HepG2 (cell line): ENCODE results near the gene SFRP4. TPM values are rescaled to one million over a fixed set of nuclear protein-coding genes. Genes with fewer than 3 reads are reported as not detected.

Experiments used
- BORCS8-MEF2B ChIP-seq: sonication (generic); formaldehyde crosslinking; IDR thresholded peaks from 2 replicates; pipeline ENCODE4 v1.8.0; 2022; ENCODE audit warnings: mild to moderate bottlenecking, missing genetic modification reagents
- BRCA1 ChIP-seq: sonication (generic); formaldehyde crosslinking; IDR thresholded peaks from 2 replicates; pipeline ENCODE4 v1.4.0; 2020; ENCODE audit warnings: missing genetic modification reagents
- DMAP1 ChIP-seq: IDR thresholded peaks from 2 replicates; pipeline ENCODE4 v1.6.1; 2016
- GATA4 ChIP-seq: sonication (generic); IDR thresholded peaks from 2 replicates; pipeline ENCODE4 v1.6.1; 2016; ENCODE audit warnings: antibody characterized with exemption, low read depth, borderline replicate concordance
- GMEB2 ChIP-seq: IDR thresholded peaks from 2 replicates; pipeline ENCODE4 v1.6.1; 2016; ENCODE audit warnings: missing biosample characterization, missing genetic modification reagents, low read depth
- MAFG ChIP-seq: sonication (generic); formaldehyde crosslinking; IDR thresholded peaks from 2 replicates; pipeline ENCODE4 v1.5.1; 2020; ENCODE audit warnings: mild to moderate bottlenecking, missing genetic modification reagents
- MED8 ChIP-seq: sonication (generic); formaldehyde crosslinking; IDR thresholded peaks from 2 replicates; pipeline ENCODE4 v1.8.1; 2023; ENCODE audit warnings: mild to moderate bottlenecking, missing genetic modification reagents; ENCODE audit not compliant: insufficient replicate concordance
- MXD4 ChIP-seq: IDR thresholded peaks from 2 replicates; pipeline ENCODE4 v1.6.1; 2016; ENCODE audit warnings: mild to moderate bottlenecking, missing biosample characterization, missing genetic modification reagents
- RAD51 ChIP-seq: fragments of 450-650 bp; IDR thresholded peaks from 2 replicates; pipeline ENCODE4 v1.6.1; 2016; ENCODE audit warnings: borderline replicate concordance
- SOX5 ChIP-seq: IDR thresholded peaks from 2 replicates; pipeline ENCODE4 v1.6.1; 2016; ENCODE audit warnings: borderline replicate concordance
- ZFP36L2 ChIP-seq: sonication (generic); formaldehyde crosslinking; IDR thresholded peaks from 2 replicates; pipeline ENCODE4 v1.4.0; 2020; ENCODE audit warnings: missing genetic modification reagents
- ZFYVE20 ChIP-seq: sonication (generic); formaldehyde crosslinking; IDR thresholded peaks from 2 replicates; pipeline ENCODE4 v1.8.0; 2023; ENCODE audit warnings: low read depth, mild to moderate bottlenecking, moderate library complexity, missing genetic modification reagents, borderline replicate concordance
- ZNF230 ChIP-seq: sonication (generic); formaldehyde crosslinking; IDR thresholded peaks from 2 replicates; pipeline ENCODE4 v1.4.0; 2020; ENCODE audit warnings: mild to moderate bottlenecking, missing genetic modification reagents
- ZNF276 ChIP-seq: sonication (generic); formaldehyde crosslinking; IDR thresholded peaks from 2 replicates; pipeline ENCODE4 v1.4.0; 2020; ENCODE audit warnings: mild to moderate bottlenecking, low read depth, missing genetic modification reagents
- ZNF430 ChIP-seq: sonication (generic); formaldehyde crosslinking; IDR thresholded peaks from 2 replicates; pipeline ENCODE4 v1.9.0; 2021; ENCODE audit warnings: mild to moderate bottlenecking, missing genetic modification reagents
- ZNF451 ChIP-seq: sonication (generic); formaldehyde crosslinking; IDR thresholded peaks from 2 replicates; pipeline ENCODE4 v1.5.0; 2020; ENCODE audit warnings: mild to moderate bottlenecking, missing genetic modification reagents
- ZSCAN22 ChIP-seq: sonication (generic); formaldehyde crosslinking; IDR thresholded peaks from 2 replicates; pipeline ENCODE4 v1.4.0; 2020; ENCODE audit warnings: mild to moderate bottlenecking, missing genetic modification reagents
- polyA plus RNA-seq, 8 experiments: library from polyadenylated mRNA; depleted of rRNA in 3 of 8; stranded (reverse) in 7 of 8; unstranded in 1 of 8; fragments of >200 nt; fragmentation: Illumina TruSeq in 4 of 8; extraction: Trizol in 4 of 8; gene quantifications; 2 replicates each; pipeline versions ENCODE4 v1.2.1 to v1.2.3, GENCODE V29; 2011 to 2016; ENCODE audit warnings: low read depth in 4 of 8, missing spikeins in 1 of 8, mixed read lengths in 1 of 8; ENCODE audit not compliant: insufficient read depth in 1 of 8
- total RNA-seq, 5 experiments: library from RNA; depleted of rRNA; stranded (reverse); fragments of >200 nt; fragmentation: Illumina TruSeq; extraction: Trizol; gene quantifications; 2 replicates each; pipeline ENCODE4 v1.2.3, GENCODE V29; 2016; ENCODE audit warnings: low read depth in 1 of 5
- TF ChIP-seq, protein P1 (sequence below), 2 experiments: sonication (generic) in 1 of 2; formaldehyde crosslinking in 1 of 2; IDR thresholded peaks; 2 replicates each; pipeline versions ENCODE4 v1.4.0 to v1.6.1; 2018 to 2020; ENCODE audit warnings: missing genetic modification reagents in 2 of 2, borderline replicate concordance in 1 of 2, low read depth in 1 of 2, mild to moderate bottlenecking in 1 of 2, missing biosample characterization in 1 of 2
- TF ChIP-seq, protein P2 (sequence below): sonication (generic); formaldehyde crosslinking; IDR thresholded peaks from 2 replicates; pipeline ENCODE4 v1.4.0; 2020; ENCODE audit warnings: mild to moderate bottlenecking, missing genetic modification reagents
- TF ChIP-seq, protein P3 (sequence below): IDR thresholded peaks from 2 replicates; pipeline ENCODE4 v1.6.1; 2016
- TF ChIP-seq, protein P4 (sequence below): sonication (generic); formaldehyde crosslinking; IDR thresholded peaks from 2 replicates; pipeline ENCODE4 v1.4.0; 2020; ENCODE audit warnings: missing genetic modification reagents

Gene SFRP4
- total and polyA plus RNA-seq, 2 of the 13 experiments (the other 11 are each of a cell fraction or from before 2014, with no cell fraction given), result 0.96 to 1.8 TPM

- TF ChIP-seq, protein P1, sequence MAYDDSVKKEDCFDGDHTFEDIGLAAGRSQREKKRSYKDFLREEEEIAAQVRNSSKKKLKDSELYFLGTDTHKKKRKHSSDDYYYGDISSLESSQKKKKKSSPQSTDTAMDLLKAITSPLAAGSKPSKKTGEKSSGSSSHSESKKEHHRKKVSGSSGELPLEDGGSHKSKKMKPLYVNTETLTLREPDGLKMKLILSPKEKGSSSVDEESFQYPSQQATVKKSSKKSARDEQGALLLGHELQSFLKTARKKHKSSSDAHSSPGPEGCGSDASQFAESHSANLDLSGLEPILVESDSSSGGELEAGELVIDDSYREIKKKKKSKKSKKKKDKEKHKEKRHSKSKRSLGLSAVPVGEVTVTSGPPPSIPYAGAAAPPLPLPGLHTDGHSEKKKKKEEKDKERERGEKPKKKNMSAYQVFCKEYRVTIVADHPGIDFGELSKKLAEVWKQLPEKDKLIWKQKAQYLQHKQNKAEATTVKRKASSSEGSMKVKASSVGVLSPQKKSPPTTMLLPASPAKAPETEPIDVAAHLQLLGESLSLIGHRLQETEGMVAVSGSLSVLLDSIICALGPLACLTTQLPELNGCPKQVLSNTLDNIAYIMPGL (CRISPR knock-in tag; IDR thresholded peaks at IDR 0.05; ENCODE audit: borderline replicate concordance in 1 of 2, low read depth in 1 of 2), result peak; percentile 68 to 94
- TF ChIP-seq, protein P2, sequence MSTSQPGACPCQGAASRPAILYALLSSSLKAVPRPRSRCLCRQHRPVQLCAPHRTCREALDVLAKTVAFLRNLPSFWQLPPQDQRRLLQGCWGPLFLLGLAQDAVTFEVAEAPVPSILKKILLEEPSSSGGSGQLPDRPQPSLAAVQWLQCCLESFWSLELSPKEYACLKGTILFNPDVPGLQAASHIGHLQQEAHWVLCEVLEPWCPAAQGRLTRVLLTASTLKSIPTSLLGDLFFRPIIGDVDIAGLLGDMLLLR (CRISPR knock-in tag), result peak; percentile 32; the same call in 1 of the 2 replicates
- TF ChIP-seq ZNF451, result peak; percentile 77; the same call in 1 of the 2 replicates
- peak; percentile 61; the same call in 1 of the 2 replicates for TF ChIP-seq ZNF230 (CRISPR knock-in tag)
- peak; percentile 98 for TF ChIP-seq SOX5 (CRISPR knock-in tag)
- TF ChIP-seq GMEB2, result 0 out of 2 replicates have a peak, but pooled peaks have one; percentile 46
- 0 out of 2 replicates have a peak, but pooled peaks have one; percentile 31 for TF ChIP-seq ZSCAN22 (CRISPR knock-in tag)
- TF ChIP-seq, protein P3, sequence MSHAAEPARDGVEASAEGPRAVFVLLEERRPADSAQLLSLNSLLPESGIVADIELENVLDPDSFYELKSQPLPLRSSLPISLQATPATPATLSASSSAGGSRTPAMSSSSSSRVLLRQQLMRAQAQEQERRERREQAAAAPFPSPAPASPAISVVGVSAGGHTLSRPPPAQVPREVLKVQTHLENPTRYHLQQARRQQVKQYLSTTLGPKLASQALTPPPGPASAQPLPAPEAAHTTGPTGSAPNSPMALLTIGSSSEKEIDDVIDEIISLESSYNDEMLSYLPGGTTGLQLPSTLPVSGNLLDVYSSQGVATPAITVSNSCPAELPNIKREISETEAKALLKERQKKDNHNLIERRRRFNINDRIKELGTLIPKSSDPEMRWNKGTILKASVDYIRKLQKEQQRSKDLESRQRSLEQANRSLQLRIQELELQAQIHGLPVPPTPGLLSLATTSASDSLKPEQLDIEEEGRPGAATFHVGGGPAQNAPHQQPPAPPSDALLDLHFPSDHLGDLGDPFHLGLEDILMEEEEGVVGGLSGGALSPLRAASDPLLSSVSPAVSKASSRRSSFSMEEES (CRISPR knock-in tag), result peak; percentile 89
- peak; percentile 60; the same call in 1 of the 2 replicates for TF ChIP-seq DMAP1
- TF ChIP-seq MED8 (CRISPR knock-in tag), result peak; percentile 40
- peak; percentile 37; the same call in 1 of the 2 replicates for TF ChIP-seq MXD4 (CRISPR knock-in tag)
- TF ChIP-seq BRCA1 (CRISPR knock-in tag), result no peak
- no peak for TF ChIP-seq MAFG (CRISPR knock-in tag)
- TF ChIP-seq RAD51, result no peak
- TF ChIP-seq ZNF430, result peak; percentile 91
- TF ChIP-seq GATA4, result peak; percentile 65; the same call in 1 of the 2 replicates
- no peak for TF ChIP-seq ZFYVE20 (CRISPR knock-in tag)
- TF ChIP-seq, protein P4, sequence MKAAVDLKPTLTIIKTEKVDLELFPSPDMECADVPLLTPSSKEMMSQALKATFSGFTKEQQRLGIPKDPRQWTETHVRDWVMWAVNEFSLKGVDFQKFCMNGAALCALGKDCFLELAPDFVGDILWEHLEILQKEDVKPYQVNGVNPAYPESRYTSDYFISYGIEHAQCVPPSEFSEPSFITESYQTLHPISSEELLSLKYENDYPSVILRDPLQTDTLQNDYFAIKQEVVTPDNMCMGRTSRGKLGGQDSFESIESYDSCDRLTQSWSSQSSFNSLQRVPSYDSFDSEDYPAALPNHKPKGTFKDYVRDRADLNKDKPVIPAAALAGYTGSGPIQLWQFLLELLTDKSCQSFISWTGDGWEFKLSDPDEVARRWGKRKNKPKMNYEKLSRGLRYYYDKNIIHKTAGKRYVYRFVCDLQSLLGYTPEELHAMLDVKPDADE, result no peak
- TF ChIP-seq BORCS8-MEF2B (CRISPR knock-in tag), result peak; percentile 90
- TF ChIP-seq ZFP36L2 (CRISPR knock-in tag), result no peak
- TF ChIP-seq ZNF276 (CRISPR knock-in tag), result peak; percentile 78; the same call in 1 of the 2 replicates
These were observed 26.5 kb upstream of the SFRP4 start (continued) for GRCh38 chr7:37942934-37943610.
